NT2/D1 (cell line): ENCODE data around the gene DRAXIN.

Experiments
- DNase-seq: peaks from one replicate; pipeline ENCODE4 v3.0.0-alpha.2; 2011; ENCODE audit warnings: low read depth, low spot score
- H3K27me3 ChIP-seq: 2 replicates; pipeline ENCODE4 v1.6.0; 2011; ENCODE audit warnings: mild to moderate bottlenecking; ENCODE audit not compliant: insufficient read length, insufficient read depth
- H3K36me3 ChIP-seq: 2 replicates; pipeline ENCODE4 v1.6.1; 2011; ENCODE audit warnings: mild to moderate bottlenecking, low read length, mixed read lengths; ENCODE audit not compliant: insufficient read depth, insufficient read length
- H3K4me1 ChIP-seq: 2 replicates; pipeline ENCODE4 v1.5.1; 2011; ENCODE audit not compliant: insufficient read depth, insufficient read length
- H3K4me3 ChIP-seq: 2 replicates; pipeline ENCODE4 v1.5.1; 2011; ENCODE audit warnings: low read depth; ENCODE audit not compliant: insufficient read length
- H3K9ac ChIP-seq: 2 replicates; pipeline ENCODE4 v1.6.0; 2011; ENCODE audit warnings: low read depth; ENCODE audit not compliant: insufficient read length
- H3K9me3 ChIP-seq: 2 replicates; pipeline ENCODE4 v1.5.1; 2011; ENCODE audit warnings: mild to moderate bottlenecking, low read length; ENCODE audit not compliant: insufficient read depth
- SUZ12 ChIP-seq: IDR thresholded peaks from 2 replicates; pipeline ENCODE4 v1.6.1; 2011; ENCODE audit not compliant: insufficient read length, insufficient read depth; ENCODE audit errors: extremely low read depth
- YY1 ChIP-seq: IDR thresholded peaks from 2 replicates; pipeline ENCODE4 v1.6.1; 2011; ENCODE audit not compliant: insufficient read length, insufficient read depth
- ZNF274 ChIP-seq: IDR thresholded peaks from 2 replicates; pipeline ENCODE4 v1.6.1; 2011; ENCODE audit warnings: mild to moderate bottlenecking, low read depth, low read length

The DRAXIN gene

GRCh38 chr1:11673089-11673769, 18.3 kb upstream of the DRAXIN start:
- TF ChIP-seq ZNF274 (no peak), YY1 (no peak), SUZ12 (no peak)
- no peaks in the 10 kb centered on the region for H3K27me3 ChIP-seq
- H3K36me3 ChIP-seq = peaks cover 77% of the 10 kb centered on the region

GRCh38 chr1:11674488-11674887, 17.0 kb upstream of the DRAXIN start:
- Histone ChIP-seq H3K4me3 (no peak overlapping the region), H3K9me3 (no peaks in the 10 kb centered on the region), H3K27me3 (no peaks in the 10 kb centered on the region), H3K36me3 (peaks cover 69% of the 10 kb centered on the region), H3K9ac (no peak overlapping the region), H3K4me1 (peaks cover 10% of the 10 kb centered on the region)
- no peak for DNase-seq
- TF ChIP-seq YY1 = no peak
- TF ChIP-seq SUZ12 = no peak
- no peak for TF ChIP-seq ZNF274

More at GRCh38 chr1:11673089-11673769, 18.3 kb upstream of the DRAXIN start:
- Histone ChIP-seq H3K4me1 (peaks cover 10% of the 10 kb centered on the region), H3K9me3 (no peaks in the 10 kb centered on the region), H3K9ac (peak overlapping the region; percentile 32), H3K4me3 (no peak overlapping the region)
- DNase-seq = no peak

GRCh38 chr1:11675325-11675724, 16.2 kb upstream of the DRAXIN start:
- TF ChIP-seq YY1 (no peak), ZNF274 (no peak), SUZ12 (no peak)
- Histone ChIP-seq H3K4me3 (no peak overlapping the region), H3K9me3 (no peaks in the 10 kb centered on the region), H3K9ac (peak overlapping the region; percentile 10), H3K27me3 (no peaks in the 10 kb centered on the region), H3K4me1 (peaks cover 10% of the 10 kb centered on the region), H3K36me3 (peaks cover 70% of the 10 kb centered on the region)
- no peak for DNase-seq

- no peaks in the 10 kb centered on the region for H3K27me3 ChIP-seq
- peaks cover 60% of the 10 kb centered on the region for H3K36me3 ChIP-seq
- DNase-seq = no peak
- no peak for TF ChIP-seq YY1
- TF ChIP-seq ZNF274 = no peak
- no peak for TF ChIP-seq SUZ12
- H3K9me3 ChIP-seq = no peaks in the 10 kb centered on the region
- no peak overlapping the region for H3K4me3 ChIP-seq
- no peak overlapping the region for H3K9ac ChIP-seq
- H3K4me1 ChIP-seq = peaks cover 10% of the 10 kb centered on the region
Observed at GRCh38 chr1:11676386-11677103, 15.0 kb upstream of the DRAXIN start.

GRCh38 chr1:11678442-11678841, 13.1 kb upstream of the DRAXIN start:
- H3K9ac ChIP-seq = no peak overlapping the region
- peaks cover 44% of the 10 kb centered on the region for H3K36me3 ChIP-seq
- no peaks in the 10 kb centered on the region for H3K9me3 ChIP-seq
- H3K27me3 ChIP-seq = no peaks in the 10 kb centered on the region
- no peak for DNase-seq
- TF ChIP-seq SUZ12 (no peak), ZNF274 (no peak), YY1 (no peak)
- peaks cover 16% of the 10 kb centered on the region for H3K4me1 ChIP-seq
- no peak overlapping the region for H3K4me3 ChIP-seq

GRCh38 chr1:11680270-11681070, 11.0 kb upstream of the DRAXIN start:
- Histone ChIP-seq H3K27me3 (no peaks in the 10 kb centered on the region), H3K9ac (peak overlapping the region; percentile 98), H3K9me3 (no peaks in the 10 kb centered on the region), H3K36me3 (peaks cover 28% of the 10 kb centered on the region), H3K4me1 (peaks cover 15% of the 10 kb centered on the region), H3K4me3 (peak overlapping the region; percentile 96)
- no peak for DNase-seq
- TF ChIP-seq ZNF274 = no peak
- no peak for TF ChIP-seq YY1
- TF ChIP-seq SUZ12 = no peak

GRCh38 chr1:11681071-11681771, 10.3 kb upstream of the DRAXIN start, which contains the start of gene MAD2L2:
MAD2L2 (minus strand) TSS chr1:11681148; CDS start chr1:11680601, 547 bp downstream.
- TF ChIP-seq ZNF274 (no peak), YY1 (no peak), SUZ12 (no peak)
- H3K27me3 ChIP-seq = no peaks in the 10 kb centered on the region
- H3K9me3 ChIP-seq = no peaks in the 10 kb centered on the region
- peak within 1 kb of the TSS; percentile 98 for H3K9ac ChIP-seq
- H3K36me3 ChIP-seq = peaks cover 20% of the 10 kb centered on the region
- H3K4me3 ChIP-seq = peak within 1 kb of the TSS; percentile 96
- DNase-seq = no peak
- H3K4me1 ChIP-seq = peaks cover 14% of the 10 kb centered on the region
